K562 (cell line): Measurements from ENCODE around the gene ALB. TPM values are rescaled to one million over a fixed set of nuclear protein-coding genes. Genes with fewer than 3 reads are reported as not detected.

ENCODE experiments used
- ATAC-seq: fragments of 200-7000 bp; cut with Tn5 transposase; 3 replicates; pipeline ENCODE4 v1.9.1; 2020; ENCODE audit warnings: moderate library complexity
- BruUV-seq: library from RNA; stranded (reverse); fragments of 400-500 nt; replicated peaks from 2 replicates; lab custom pipeline; 2021; lab: Mats Ljungman, UMichigan
- CTCF ChIA-PET: fragments of 300-600 bp; formaldehyde crosslinking; extraction: SDS; loops from one replicate; lab custom pipeline; 2021; ENCODE audit warnings: low intra/inter-chr PET ratio; lab: Yijun Ruan, JAX
- POLR2A ChIA-PET: fragments of 300-600, 350-650 bp; sonication (Branson Sonifier 250); formaldehyde crosslinking; extraction: SDS; loops from one replicate; lab custom pipeline; 2021; ENCODE audit warnings: antibody characterized with exemption, inconsistent platforms; lab: Yijun Ruan, JAX
- DNase-seq, 4 experiments: peaks; one replicate each; pipeline versions ENCODE4 v3.0.0 to v3.0.0-alpha.2; 2011 to 2018; ENCODE audit warnings: low spot score in 3 of 4, mixed read lengths in 3 of 4; ENCODE audit errors: extremely low read depth in 1 of 4
- FAIRE-seq: peaks from 2 replicates; lab custom pipeline; 2011; peaks lifted over from hg19 to GRCh38; lab: Jason Lieb, UNC
- H2AFZ ChIP-seq: 2 replicates; pipeline ENCODE4 v1.6.0; 2011; ENCODE audit warnings: low read depth, low read length, control low read depth, inconsistent platforms
- H3K27ac ChIP-seq: fragments of 200-600 bp; 3 replicates; pipeline ENCODE4 v1.8.0; 2011; ENCODE audit warnings: low read depth, mild to moderate bottlenecking, control low read depth, inconsistent platforms, low read length, moderate library complexity, mixed read lengths; ENCODE audit errors: extremely low read depth
- H3K27me3 ChIP-seq, 2 experiments: fragments of 300-600 bp in 1 of 2; 2 replicates in 1 of 2; 3 replicates in 1 of 2; pipeline versions ENCODE4 v1.6.0 to v1.8.0; 2011; ENCODE audit warnings: inconsistent platforms in 2 of 2, low read length in 2 of 2, mild to moderate bottlenecking in 1 of 2, mixed read lengths in 1 of 2, moderate library complexity in 1 of 2; ENCODE audit not compliant: control insufficient read depth in 2 of 2, insufficient read depth in 2 of 2
- H3K36me3 ChIP-seq: fragments of 300-600 bp; 3 replicates; pipeline ENCODE4 v1.8.0; 2011; ENCODE audit warnings: mild to moderate bottlenecking, low read length, inconsistent platforms; ENCODE audit not compliant: control insufficient read depth, insufficient read depth
- H3K4me1 ChIP-seq, 2 experiments: fragments of 200-600 bp in 1 of 2; replicated peaks in 1 of 2; 2 replicates in 1 of 2; 3 replicates in 1 of 2; pipeline versions ENCODE4 v1.5.1 to v1.8.0; 2011; ENCODE audit warnings: inconsistent platforms in 2 of 2, low read length in 2 of 2, mild to moderate bottlenecking in 1 of 2, mixed read lengths in 1 of 2, moderate library complexity in 1 of 2; ENCODE audit not compliant: control insufficient read depth in 2 of 2, insufficient read depth in 2 of 2
- H3K4me2 ChIP-seq: 2 replicates; pipeline ENCODE4 v1.6.1; 2011; ENCODE audit warnings: low read length, control low read depth, inconsistent platforms, mixed read lengths; ENCODE audit not compliant: insufficient read depth
- H3K4me3 ChIP-seq: fragments of 200-600 bp; sonication (generic), shearing (Covaris generic); 2 replicates; pipeline ENCODE4 v1.5.1; 2016; ENCODE audit warnings: control low read depth, inconsistent platforms
- H3K79me2 ChIP-seq: fragments of 200-600 bp; 3 replicates; pipeline ENCODE4 v1.8.0; 2011; ENCODE audit warnings: low read length, inconsistent platforms; ENCODE audit not compliant: control insufficient read depth, insufficient read depth
- H3K9ac ChIP-seq, 2 experiments: 2 replicates each; pipeline versions ENCODE4 v1.6.0 to v1.6.1; 2011; ENCODE audit warnings: low read depth in 2 of 2, low read length in 2 of 2, control low read depth in 1 of 2, inconsistent platforms in 1 of 2, mild to moderate bottlenecking in 1 of 2, mixed read lengths in 1 of 2; ENCODE audit not compliant: insufficient read depth in 1 of 2
- H3K9me1 ChIP-seq: one replicate; pipeline ENCODE4 v1.6.0; 2011; ENCODE audit warnings: inconsistent platforms, mild to moderate bottlenecking, low read length, moderate library complexity; ENCODE audit not compliant: control insufficient read depth, insufficient read depth
- H3K9me3 ChIP-seq: replicated peaks from 2 replicates; pipeline ENCODE4 v1.5.1; 2011; ENCODE audit warnings: low read depth, low read length, inconsistent platforms; ENCODE audit not compliant: control insufficient read depth, insufficient read depth
- H4K20me1 ChIP-seq: replicated peaks from 2 replicates; pipeline ENCODE4 v1.6.1; 2011; ENCODE audit warnings: low read length, inconsistent platforms, mixed read lengths; ENCODE audit not compliant: control insufficient read depth, insufficient read depth
- EGR1 ChIP-seq: fragments of 450-650 bp; conservative IDR thresholded peaks from 2 replicates; pipeline ENCODE4 v1.6.1; 2017; ENCODE audit warnings: mild to moderate bottlenecking
- EWSR1 ChIP-seq: fragments of 450-650 bp; IDR thresholded peaks from 2 replicates; pipeline ENCODE4 v1.6.1; 2018; ENCODE audit warnings: borderline replicate concordance, mild to moderate bottlenecking, low read depth, moderate library complexity; ENCODE audit not compliant: partially characterized antibody
- HDAC3 ChIP-seq: fragments of 450-650 bp; IDR thresholded peaks from 2 replicates; pipeline ENCODE4 v1.6.1; 2018; ENCODE audit warnings: borderline replicate concordance, mild to moderate bottlenecking, moderate library complexity; ENCODE audit not compliant: partially characterized antibody
- KAT2B ChIP-seq: IDR thresholded peaks from one replicate; pipeline ENCODE4 v1.6.1; 2012; ENCODE audit warnings: low read depth, mild to moderate bottlenecking, control low read depth, inconsistent platforms, low read length, moderate library complexity
- TEAD2 ChIP-seq: fragments of 450-650 bp; IDR thresholded peaks from 2 replicates; pipeline ENCODE4 v1.6.1; 2016; ENCODE audit warnings: missing genetic modification characterization, control low read depth, missing compliant biosample characterization
- ZNF184 ChIP-seq: sonication (generic); formaldehyde crosslinking; IDR thresholded peaks from 2 replicates; pipeline ENCODE4 v1.5.0; 2020; ENCODE audit warnings: missing genetic modification reagents
- ZNF695 ChIP-seq: fragments of 450-650 bp; formaldehyde crosslinking; IDR thresholded peaks from 2 replicates; pipeline ENCODE4 v1.4.0; 2020; ENCODE audit warnings: mild to moderate bottlenecking, moderate library complexity
- WGBS: fragments of 100-300 bp; shearing (Covaris generic); methylation state at CpG from one replicate; pipeline ENCODE4 v1.1.6; 2016; ENCODE audit warnings: low coverage, mixed read lengths; ENCODE audit not compliant: insufficient coverage; ENCODE audit errors: missing lambda C conversion rate; 5-methylcytosine and 5-hydroxymethylcytosine counted together
- in situ Hi-C: fragments of 300-500 bp; cut with MboI; formaldehyde crosslinking; loops from 4 replicates; pipeline ENCODE4 v1.15.0; 2018; ENCODE audit warnings: inconsistent platforms, mixed read lengths
- intact Hi-C: fragments of 100-400 bp; cut with micrococcal nuclease; formaldehyde crosslinking; loops from 2 replicates; pipeline ENCODE4 v1.14.2; 2022
- polyA plus RNA-seq, 8 experiments: library from polyadenylated mRNA; depleted of rRNA in 4 of 8; stranded (reverse) in 5 of 8; unstranded in 3 of 8; fragments of >200 nt; fragmentation: Nextera tagmentation in 2 of 8; fragmentation: Illumina TruSeq in 1 of 8; extraction: Ambion mirVana in 2 of 8; extraction: Trizol in 1 of 8; gene quantifications; 2 replicates each; pipeline versions ENCODE4 v1.2.1 to v1.2.3, GENCODE V29; 2011 to 2014; ENCODE audit warnings: inconsistent platforms in 1 of 8, missing spikeins in 1 of 8
- total RNA-seq, 7 experiments: library from RNA; depleted of rRNA in 6 of 7; stranded (reverse); fragments of >200 nt in 6 of 7; fragmentation: Illumina TruSeq in 2 of 7; extraction: Trizol in 2 of 7; gene quantifications; 2 replicates each; pipeline versions ENCODE4 v1.2.1 to v1.2.3, GENCODE V29; 2011 to 2021; ENCODE audit warnings: low replicate concordance in 1 of 7
- TF ChIP-seq, protein P1 (sequence below): IDR thresholded peaks from 3 replicates; pipeline ENCODE4 v1.6.1; 2011; ENCODE audit warnings: borderline replicate concordance, mild to moderate bottlenecking; ENCODE audit not compliant: insufficient read length, insufficient read depth
- TF ChIP-seq, protein P2 (sequence below): fragments of 450-650 bp; IDR thresholded peaks from 2 replicates; pipeline ENCODE4 v1.6.1; 2016; ENCODE audit warnings: borderline replicate concordance
- TF ChIP-seq, protein P3 (sequence below): fragments of 450-650 bp; formaldehyde crosslinking; IDR thresholded peaks from 2 replicates; pipeline ENCODE4 v1.4.0; 2022; ENCODE audit warnings: mild to moderate bottlenecking, moderate library complexity
- TF ChIP-seq, protein P4 (sequence below): conservative IDR thresholded peaks from 2 replicates; pipeline ENCODE4 v1.6.1; 2011; ENCODE audit warnings: low read depth, mild to moderate bottlenecking, low read length; ENCODE audit not compliant: control insufficient read depth

The ALB gene
- total and polyA plus RNA-seq, 9 of the 15 experiments (the other 6 are each of a cell fraction or from before 2014, with no cell fraction given) = 0.04 to 18.5 (median 0.20) TPM; not detected in 2

GRCh38 chr4:73458184-73459047, 54.3 kb downstream of the ALB start (continued):
- TF ChIP-seq, protein P1, sequence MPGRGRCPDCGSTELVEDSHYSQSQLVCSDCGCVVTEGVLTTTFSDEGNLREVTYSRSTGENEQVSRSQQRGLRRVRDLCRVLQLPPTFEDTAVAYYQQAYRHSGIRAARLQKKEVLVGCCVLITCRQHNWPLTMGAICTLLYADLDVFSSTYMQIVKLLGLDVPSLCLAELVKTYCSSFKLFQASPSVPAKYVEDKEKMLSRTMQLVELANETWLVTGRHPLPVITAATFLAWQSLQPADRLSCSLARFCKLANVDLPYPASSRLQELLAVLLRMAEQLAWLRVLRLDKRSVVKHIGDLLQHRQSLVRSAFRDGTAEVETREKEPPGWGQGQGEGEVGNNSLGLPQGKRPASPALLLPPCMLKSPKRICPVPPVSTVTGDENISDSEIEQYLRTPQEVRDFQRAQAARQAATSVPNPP = no peak

GRCh38 chr4:73459048-73459421, 54.9 kb downstream of the ALB start:
- POLR2A ChIA-PET = no interaction called here
- TF ChIP-seq, protein P1 = no peak
- TF ChIP-seq, protein P2, sequence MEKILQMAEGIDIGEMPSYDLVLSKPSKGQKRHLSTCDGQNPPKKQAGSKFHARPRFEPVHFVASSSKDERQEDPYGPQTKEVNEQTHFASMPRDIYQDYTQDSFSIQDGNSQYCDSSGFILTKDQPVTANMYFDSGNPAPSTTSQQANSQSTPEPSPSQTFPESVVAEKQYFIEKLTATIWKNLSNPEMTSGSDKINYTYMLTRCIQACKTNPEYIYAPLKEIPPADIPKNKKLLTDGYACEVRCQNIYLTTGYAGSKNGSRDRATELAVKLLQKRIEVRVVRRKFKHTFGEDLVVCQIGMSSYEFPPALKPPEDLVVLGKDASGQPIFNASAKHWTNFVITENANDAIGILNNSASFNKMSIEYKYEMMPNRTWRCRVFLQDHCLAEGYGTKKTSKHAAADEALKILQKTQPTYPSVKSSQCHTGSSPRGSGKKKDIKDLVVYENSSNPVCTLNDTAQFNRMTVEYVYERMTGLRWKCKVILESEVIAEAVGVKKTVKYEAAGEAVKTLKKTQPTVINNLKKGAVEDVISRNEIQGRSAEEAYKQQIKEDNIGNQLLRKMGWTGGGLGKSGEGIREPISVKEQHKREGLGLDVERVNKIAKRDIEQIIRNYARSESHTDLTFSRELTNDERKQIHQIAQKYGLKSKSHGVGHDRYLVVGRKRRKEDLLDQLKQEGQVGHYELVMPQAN = no peak
- no peak for TF ChIP-seq TEAD2 (tag)
- TF ChIP-seq ZNF184 (CRISPR knock-in tag) = no peak
- TF ChIP-seq KAT2B = no peak
- TF ChIP-seq ZNF695 (CRISPR knock-in tag) = no peak
- TF ChIP-seq EWSR1 = no peak
- no peak for TF ChIP-seq HDAC3
- TF ChIP-seq, protein P3, sequence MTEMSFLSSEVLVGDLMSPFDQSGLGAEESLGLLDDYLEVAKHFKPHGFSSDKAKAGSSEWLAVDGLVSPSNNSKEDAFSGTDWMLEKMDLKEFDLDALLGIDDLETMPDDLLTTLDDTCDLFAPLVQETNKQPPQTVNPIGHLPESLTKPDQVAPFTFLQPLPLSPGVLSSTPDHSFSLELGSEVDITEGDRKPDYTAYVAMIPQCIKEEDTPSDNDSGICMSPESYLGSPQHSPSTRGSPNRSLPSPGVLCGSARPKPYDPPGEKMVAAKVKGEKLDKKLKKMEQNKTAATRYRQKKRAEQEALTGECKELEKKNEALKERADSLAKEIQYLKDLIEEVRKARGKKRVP (CRISPR knock-in tag) = no peak
- no peak for TF ChIP-seq EGR1
- TF ChIP-seq, protein P4, sequence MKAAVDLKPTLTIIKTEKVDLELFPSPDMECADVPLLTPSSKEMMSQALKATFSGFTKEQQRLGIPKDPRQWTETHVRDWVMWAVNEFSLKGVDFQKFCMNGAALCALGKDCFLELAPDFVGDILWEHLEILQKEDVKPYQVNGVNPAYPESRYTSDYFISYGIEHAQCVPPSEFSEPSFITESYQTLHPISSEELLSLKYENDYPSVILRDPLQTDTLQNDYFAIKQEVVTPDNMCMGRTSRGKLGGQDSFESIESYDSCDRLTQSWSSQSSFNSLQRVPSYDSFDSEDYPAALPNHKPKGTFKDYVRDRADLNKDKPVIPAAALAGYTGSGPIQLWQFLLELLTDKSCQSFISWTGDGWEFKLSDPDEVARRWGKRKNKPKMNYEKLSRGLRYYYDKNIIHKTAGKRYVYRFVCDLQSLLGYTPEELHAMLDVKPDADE = no peak

More at GRCh38 chr4:73459048-73459421, 54.9 kb downstream of the ALB start:
- Histone ChIP-seq H3K27ac (no peak overlapping the region), H2AFZ (no peak overlapping the region), H3K4me2 (no peak overlapping the region), H3K79me2 (no peaks in the 10 kb centered on the region), H4K20me1 (no peaks in the 10 kb centered on the region), H3K27me3 (no peaks in the 10 kb centered on the region), H3K4me1 (no peaks in the 10 kb centered on the region; a peak in 1 of 5 replicates), H3K36me3 (no peaks in the 10 kb centered on the region), H3K4me3 (no peak overlapping the region), H3K9me3 (no peaks in the 10 kb centered on the region), H3K9ac (no peak overlapping the region), H3K9me1 (no peaks in the 10 kb centered on the region)
- DNase-seq (no peak), FAIRE-seq (no peak), ATAC-seq (no peak)
- WGBS = 24% methylated on average over 3 of the region's 3 CpGs
- CTCF ChIA-PET = no interaction called here
- intact Hi-C loops (no loop called here), in situ Hi-C loops (no loop called here)
- BruUV-seq = no TSS peak
